ENCODE results near the gene KRTAP10-10. TPM values are rescaled to one million over a fixed set of nuclear protein-coding genes. Genes with fewer than 3 reads are reported as not detected.

The KRTAP10-10 gene
- total RNA-seq, 1 donor, result not detected

DNA sequence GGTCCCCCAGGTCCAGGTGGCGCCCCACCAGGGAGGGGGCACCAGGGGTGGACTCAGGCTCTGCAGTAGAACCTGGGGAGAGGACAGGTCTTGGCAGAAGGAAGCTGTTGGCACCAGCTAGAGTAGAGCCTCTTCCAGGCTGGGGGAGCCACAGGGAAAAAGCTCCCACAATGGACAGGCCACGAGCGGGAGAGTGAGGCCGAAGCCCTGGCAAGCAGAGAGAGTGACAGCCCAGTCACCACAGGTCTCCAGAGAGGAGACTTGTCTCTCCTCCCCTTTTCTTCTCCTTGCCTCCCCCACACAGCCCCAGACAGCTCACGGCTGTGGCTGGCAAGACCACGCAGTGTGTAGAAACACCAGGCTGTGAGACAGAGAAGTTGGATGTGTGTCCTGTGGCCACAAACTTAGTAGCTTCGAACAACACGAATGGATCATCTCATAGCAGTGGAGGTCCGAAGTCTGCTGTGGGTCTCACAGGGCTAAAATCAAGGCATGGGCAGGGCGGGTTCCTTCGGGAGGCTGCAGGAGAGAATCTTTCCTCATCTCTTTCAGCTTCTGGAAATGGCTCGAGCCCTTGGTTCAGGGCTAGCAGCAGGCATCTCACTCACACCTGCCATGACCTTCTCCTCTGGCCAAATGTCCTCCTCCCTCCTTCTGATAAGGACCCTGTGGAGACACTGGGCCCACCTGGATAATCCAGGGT is 14.0 kb downstream of the KRTAP10-10 start:
- peaks cover 3% of the 10 kb centered on the region for H3K27me3 ChIP-seq (ENCODE audit: insufficient read depth, low read length)
- H3K79me2 ChIP-seq (ENCODE audit: insufficient read depth, low read length), result no peaks in the 10 kb centered on the region
- H3K4me1 ChIP-seq (ENCODE audit: insufficient read depth, low read length), result no peaks in the 10 kb centered on the region
- no peak overlapping the region for H3K4me2 ChIP-seq (ENCODE audit: insufficient read depth, low read length)
- H2AFZ ChIP-seq (ENCODE audit: low read length), result no peak overlapping the region
- H4K20me1 ChIP-seq (ENCODE audit: insufficient read depth, low read length), result no peaks in the 10 kb centered on the region
- peak; percentile 50 for DNase-seq (ENCODE audit: insufficient read length, low spot score, missing footprints)
- no peaks in the 10 kb centered on the region for H3K36me3 ChIP-seq (ENCODE audit: insufficient read depth, low read length)
- H3K9me3 ChIP-seq (ENCODE audit: low read depth, low read length), result no peaks in the 10 kb centered on the region
- TF ChIP-seq, protein P1, sequence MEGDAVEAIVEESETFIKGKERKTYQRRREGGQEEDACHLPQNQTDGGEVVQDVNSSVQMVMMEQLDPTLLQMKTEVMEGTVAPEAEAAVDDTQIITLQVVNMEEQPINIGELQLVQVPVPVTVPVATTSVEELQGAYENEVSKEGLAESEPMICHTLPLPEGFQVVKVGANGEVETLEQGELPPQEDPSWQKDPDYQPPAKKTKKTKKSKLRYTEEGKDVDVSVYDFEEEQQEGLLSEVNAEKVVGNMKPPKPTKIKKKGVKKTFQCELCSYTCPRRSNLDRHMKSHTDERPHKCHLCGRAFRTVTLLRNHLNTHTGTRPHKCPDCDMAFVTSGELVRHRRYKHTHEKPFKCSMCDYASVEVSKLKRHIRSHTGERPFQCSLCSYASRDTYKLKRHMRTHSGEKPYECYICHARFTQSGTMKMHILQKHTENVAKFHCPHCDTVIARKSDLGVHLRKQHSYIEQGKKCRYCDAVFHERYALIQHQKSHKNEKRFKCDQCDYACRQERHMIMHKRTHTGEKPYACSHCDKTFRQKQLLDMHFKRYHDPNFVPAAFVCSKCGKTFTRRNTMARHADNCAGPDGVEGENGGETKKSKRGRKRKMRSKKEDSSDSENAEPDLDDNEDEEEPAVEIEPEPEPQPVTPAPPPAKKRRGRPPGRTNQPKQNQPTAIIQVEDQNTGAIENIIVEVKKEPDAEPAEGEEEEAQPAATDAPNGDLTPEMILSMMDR (IDR thresholded peaks at IDR 0.05; ENCODE audit: extremely low read depth, low read depth, low read length), result no peak
- no peak overlapping the region for H3K27ac ChIP-seq (ENCODE audit: low read depth, low read length)
- no peak overlapping the region for H3K4me3 ChIP-seq (ENCODE audit: insufficient read depth, low read length)

DNA sequence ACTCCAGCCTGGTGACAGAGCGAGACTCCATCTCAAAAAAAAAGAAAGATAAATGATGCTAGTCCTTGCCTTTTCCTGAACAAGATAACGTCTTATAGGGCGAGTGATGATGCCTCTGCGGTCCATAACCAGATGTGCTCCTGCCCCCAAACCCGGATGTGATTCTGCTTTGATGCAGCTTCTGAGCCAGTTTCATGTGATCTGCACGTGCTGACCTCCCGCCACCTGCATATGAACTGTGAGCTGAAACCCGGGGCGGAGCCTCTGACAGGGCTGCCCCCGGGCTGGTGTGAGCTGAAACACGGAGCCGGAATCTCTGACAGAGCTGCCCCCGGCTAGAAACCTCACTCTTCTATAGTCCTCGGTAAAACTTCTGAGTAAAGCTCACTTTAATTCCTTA is 16.0 kb downstream of the KRTAP10-10 start:
- TF ChIP-seq, protein P1 (IDR thresholded peaks at IDR 0.05; ENCODE audit: extremely low read depth, low read depth, low read length), result no peak

DNA sequence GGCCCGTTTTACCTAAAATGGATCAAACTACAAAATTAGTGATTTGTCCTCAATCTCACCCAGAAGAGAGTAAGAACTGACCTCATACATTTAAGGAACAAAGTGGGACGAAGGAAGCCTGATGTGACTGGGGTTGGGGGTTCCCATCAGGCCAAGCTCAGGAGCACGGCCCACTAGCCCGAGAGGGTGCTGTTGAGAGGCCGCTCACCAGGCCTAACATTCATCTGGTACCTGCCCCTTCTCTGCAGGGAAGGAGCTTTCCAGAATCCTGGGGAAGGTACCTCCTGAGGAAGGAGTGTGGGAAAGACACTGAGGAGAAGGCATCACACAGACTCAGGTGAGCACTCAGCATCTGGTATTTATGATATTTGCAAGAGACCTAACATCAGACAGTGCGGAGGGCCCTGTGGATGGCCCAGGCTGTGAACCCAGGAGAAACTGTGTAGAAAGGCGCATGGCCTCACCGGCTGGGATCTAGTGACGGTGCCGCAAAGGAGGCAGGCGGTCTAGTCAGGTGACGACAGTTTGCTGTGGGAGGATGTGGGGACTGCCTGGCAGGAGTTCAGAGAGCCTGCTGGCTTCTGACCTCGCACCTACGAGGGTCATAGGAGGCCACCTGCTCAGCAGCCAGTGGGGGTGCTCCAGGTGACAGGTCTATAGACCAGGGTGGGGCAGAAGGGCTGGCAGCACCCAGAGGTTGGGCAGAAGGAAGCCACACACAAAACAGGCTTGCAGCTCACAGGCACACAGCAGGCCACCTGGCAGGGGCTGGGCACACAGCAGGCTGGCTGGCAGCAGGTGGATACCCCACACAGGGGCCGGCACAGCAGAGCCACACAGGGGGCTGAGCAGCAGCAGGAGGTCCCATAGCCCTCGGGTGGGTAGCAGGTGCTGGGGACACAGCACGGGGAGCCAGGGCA is 16.8 kb downstream of the KRTAP10-10 start:
- no peak overlapping the region for H3K4me3 ChIP-seq (ENCODE audit: insufficient read depth, low read length)
- no peak overlapping the region for H3K27ac ChIP-seq (ENCODE audit: low read depth, low read length)
- no peaks in the 10 kb centered on the region for H3K79me2 ChIP-seq (ENCODE audit: insufficient read depth, low read length)
- no peaks in the 10 kb centered on the region for H3K27me3 ChIP-seq (ENCODE audit: insufficient read depth, low read length)
- DNase-seq (ENCODE audit: insufficient read length, low spot score, missing footprints), result peak; percentile 55
- no peaks in the 10 kb centered on the region for H4K20me1 ChIP-seq (ENCODE audit: insufficient read depth, low read length)
- H3K4me2 ChIP-seq (ENCODE audit: insufficient read depth, low read length), result no peak overlapping the region
- no peaks in the 10 kb centered on the region for H3K9me3 ChIP-seq (ENCODE audit: low read depth, low read length)
- H3K4me1 ChIP-seq (ENCODE audit: insufficient read depth, low read length), result no peaks in the 10 kb centered on the region
- H2AFZ ChIP-seq (ENCODE audit: low read length), result no peak overlapping the region
- no peaks in the 10 kb centered on the region for H3K36me3 ChIP-seq (ENCODE audit: insufficient read depth, low read length)
- TF ChIP-seq, protein P1 (IDR thresholded peaks at IDR 0.05; ENCODE audit: extremely low read depth, low read depth, low read length), result no peak

More for the DNA sequence above, 16.0 kb downstream of the KRTAP10-10 start:
- H3K4me2 ChIP-seq (ENCODE audit: insufficient read depth, low read length), result no peak overlapping the region
- H3K9me3 ChIP-seq (ENCODE audit: low read depth, low read length), result no peaks in the 10 kb centered on the region
- peak; percentile 44 for DNase-seq (ENCODE audit: insufficient read length, low spot score, missing footprints)
- H4K20me1 ChIP-seq (ENCODE audit: insufficient read depth, low read length), result no peaks in the 10 kb centered on the region
- H2AFZ ChIP-seq (ENCODE audit: low read length), result no peak overlapping the region
- no peaks in the 10 kb centered on the region for H3K4me1 ChIP-seq (ENCODE audit: insufficient read depth, low read length)
- H3K4me3 ChIP-seq (ENCODE audit: insufficient read depth, low read length), result no peak overlapping the region
- H3K79me2 ChIP-seq (ENCODE audit: insufficient read depth, low read length), result no peaks in the 10 kb centered on the region
- no peaks in the 10 kb centered on the region for H3K36me3 ChIP-seq (ENCODE audit: insufficient read depth, low read length)
- no peak overlapping the region for H3K27ac ChIP-seq (ENCODE audit: low read depth, low read length)
- H3K27me3 ChIP-seq (ENCODE audit: insufficient read depth, low read length), result no peaks in the 10 kb centered on the region

All from osteoblast (primary cell).